HepG2 (cell line): Measurements from ENCODE around the gene SMAD7. TPM values are rescaled to one million over a fixed set of nuclear protein-coding genes. Genes with fewer than 3 reads are reported as not detected.

Source experiments
- ARID5B ChIP-seq: IDR thresholded peaks from 2 replicates; pipeline ENCODE4 v1.4.0; 2020; ENCODE audit warnings: mild to moderate bottlenecking, missing genetic modification reagents
- BRCA1 ChIP-seq: sonication (generic); formaldehyde crosslinking; IDR thresholded peaks from 2 replicates; pipeline ENCODE4 v1.4.0; 2020; ENCODE audit warnings: missing genetic modification reagents
- CERS6 ChIP-seq: sonication (generic); formaldehyde crosslinking; IDR thresholded peaks from 2 replicates; pipeline ENCODE4 v1.5.0; 2020; ENCODE audit warnings: missing genetic modification reagents
- CSRNP1 ChIP-seq: sonication (generic); formaldehyde crosslinking; IDR thresholded peaks from 2 replicates; pipeline ENCODE4 v1.8.1; 2023; ENCODE audit warnings: mild to moderate bottlenecking, missing genetic modification reagents
- GATAD2A ChIP-seq: IDR thresholded peaks from 2 replicates; pipeline ENCODE4 v1.6.1; 2016
- HMGA1 ChIP-seq: sonication (generic); formaldehyde crosslinking; conservative IDR thresholded peaks from 2 replicates; pipeline ENCODE4 v1.4.0; 2020; ENCODE audit warnings: missing genetic modification reagents
- MYC ChIP-seq: sonication (generic); formaldehyde crosslinking; IDR thresholded peaks from 2 replicates; pipeline ENCODE4 v1.9.0; 2021; ENCODE audit warnings: missing genetic modification reagents, borderline replicate concordance
- NCOA2 ChIP-seq: sonication (generic); formaldehyde crosslinking; IDR thresholded peaks from 2 replicates; pipeline ENCODE4 v1.8.0; 2022; ENCODE audit warnings: inconsistent platforms
- PITX1 ChIP-seq: sonication (generic); formaldehyde crosslinking; IDR thresholded peaks from 2 replicates; pipeline ENCODE4 v1.5.1; 2020; ENCODE audit warnings: mild to moderate bottlenecking, missing genetic modification reagents
- POLR2AphosphoS2 ChIP-seq: IDR thresholded peaks from 2 replicates; pipeline ENCODE4 v1.6.1; 2011; ENCODE audit warnings: low read depth, low read length, improper control_type of control experiment
- SPEN ChIP-seq: sonication (generic); formaldehyde crosslinking; IDR thresholded peaks from 2 replicates; pipeline ENCODE4 v1.5.1; 2020; ENCODE audit warnings: low read depth, mild to moderate bottlenecking, missing genetic modification reagents
- TBX3 ChIP-seq: fragments of 450-650 bp; IDR thresholded peaks from 2 replicates; pipeline ENCODE4 v1.6.1; 2017; ENCODE audit warnings: antibody characterized with exemption, mild to moderate bottlenecking, inconsistent platforms, borderline replicate concordance
- ZFP91 ChIP-seq: sonication (generic); formaldehyde crosslinking; IDR thresholded peaks from 2 replicates; pipeline ENCODE4 v1.9.0; 2022; ENCODE audit warnings: missing genetic modification reagents, mild to moderate bottlenecking, borderline replicate concordance
- ZNF382 ChIP-seq: sonication (generic); formaldehyde crosslinking; IDR thresholded peaks from 2 replicates; pipeline ENCODE4 v1.5.0; 2020; ENCODE audit warnings: missing genetic modification reagents, mild to moderate bottlenecking, borderline replicate concordance
- ZNF646 ChIP-seq: sonication (generic); formaldehyde crosslinking; IDR thresholded peaks from 2 replicates; pipeline ENCODE4 v1.9.0; 2021; ENCODE audit warnings: mild to moderate bottlenecking, missing genetic modification reagents
- ZNF7 ChIP-seq: IDR thresholded peaks from 2 replicates; pipeline ENCODE4 v1.6.1; 2016; ENCODE audit warnings: missing biosample characterization, missing genetic modification reagents
- polyA plus RNA-seq, 8 experiments: library from polyadenylated mRNA; depleted of rRNA in 3 of 8; stranded (reverse) in 7 of 8; unstranded in 1 of 8; fragments of >200 nt; fragmentation: Illumina TruSeq in 4 of 8; extraction: Trizol in 4 of 8; gene quantifications; 2 replicates each; pipeline versions ENCODE4 v1.2.1 to v1.2.3, GENCODE V29; 2011 to 2016; ENCODE audit warnings: low read depth in 4 of 8, missing spikeins in 1 of 8, mixed read lengths in 1 of 8; ENCODE audit not compliant: insufficient read depth in 1 of 8
- total RNA-seq, 5 experiments: library from RNA; depleted of rRNA; stranded (reverse); fragments of >200 nt; fragmentation: Illumina TruSeq; extraction: Trizol; gene quantifications; 2 replicates each; pipeline ENCODE4 v1.2.3, GENCODE V29; 2016; ENCODE audit warnings: low read depth in 1 of 5

SMAD7 gene
- total and polyA plus RNA-seq, 2 of the 13 experiments (the other 11 are each of a cell fraction or from before 2014, with no cell fraction given), result 17.4 to 24.7 TPM

- TF ChIP-seq ZFP91 (CRISPR knock-in tag) (peak; percentile 63), BRCA1 (CRISPR knock-in tag) (no peak), ZNF646 (no peak), GATAD2A (CRISPR knock-in tag) (peak; percentile 71), ZNF7 (CRISPR knock-in tag) (no peak), NCOA2 (CRISPR knock-in tag) (peak; percentile 68), TBX3 (peak; percentile 37; the same call in 1 of the 2 replicates), ZNF382 (CRISPR knock-in tag) (no peak), POLR2AphosphoS2 (no peak), CERS6 (no peak), MYC (CRISPR knock-in tag) (peak; percentile 77), HMGA1 (CRISPR knock-in tag) (no peak), SPEN (CRISPR knock-in tag) (peak; percentile 47; the same call in 1 of the 2 replicates), CSRNP1 (CRISPR knock-in tag) (no peak), PITX1 (peak; percentile 51; the same call in 1 of the 2 replicates), ARID5B (peak; percentile 59)
These were observed 24.3 kb downstream of the SMAD7 start (continued) for GRCh38 chr18:48926420-48926857.
